PC-3 (cell line): ENCODE measurements around the gene ZNF699.

Experiments used
- EZH2phosphoT487 ChIP-seq: fragments of 300-600 bp; sonication (generic); IDR thresholded peaks from 2 replicates; pipeline ENCODE4 v1.6.1; 2018; ENCODE audit warnings: mild to moderate bottlenecking, antibody characterized with exemption, low read length, borderline replicate concordance
- TF ChIP-seq, protein P1 (sequence below): fragments of 300-600 bp; sonication (generic); conservative IDR thresholded peaks from 2 replicates; pipeline ENCODE4 v1.5.1; 2017; ENCODE audit warnings: antibody characterized with exemption, low read depth, mild to moderate bottlenecking, low read length

DNA sequence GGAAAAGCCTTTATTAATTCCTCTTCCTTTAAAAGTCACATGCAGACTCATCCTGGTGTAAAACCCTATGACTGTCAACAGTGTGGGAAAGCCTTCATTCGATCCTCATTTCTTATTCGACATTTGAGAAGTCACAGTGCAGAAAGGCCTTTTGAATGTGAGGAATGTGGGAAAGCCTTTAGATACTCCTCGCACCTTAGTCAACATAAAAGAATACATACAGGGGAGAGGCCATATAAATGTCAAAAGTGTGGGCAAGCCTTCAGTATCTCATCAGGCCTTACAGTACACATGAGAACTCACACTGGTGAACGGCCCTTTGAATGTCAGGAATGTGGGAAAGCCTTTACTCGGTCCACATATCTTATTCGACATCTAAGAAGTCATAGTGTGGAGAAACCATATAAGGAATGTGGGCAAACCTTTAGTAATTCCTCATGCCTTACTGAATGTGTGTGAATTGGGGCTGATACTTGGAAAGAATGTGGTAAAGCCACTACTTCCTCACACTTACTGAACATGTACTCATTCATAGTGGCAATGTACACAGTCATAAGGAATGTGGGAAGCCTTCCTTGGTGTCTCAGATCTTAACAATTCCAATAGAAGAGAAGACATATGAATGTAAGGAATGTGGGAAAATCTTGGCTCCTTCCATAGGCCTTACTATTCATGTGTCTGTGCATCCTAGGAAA lies 33.1 kb upstream of the ZNF699 start:
- TF ChIP-seq EZH2phosphoT487 = no peak
- TF ChIP-seq, protein P1, sequence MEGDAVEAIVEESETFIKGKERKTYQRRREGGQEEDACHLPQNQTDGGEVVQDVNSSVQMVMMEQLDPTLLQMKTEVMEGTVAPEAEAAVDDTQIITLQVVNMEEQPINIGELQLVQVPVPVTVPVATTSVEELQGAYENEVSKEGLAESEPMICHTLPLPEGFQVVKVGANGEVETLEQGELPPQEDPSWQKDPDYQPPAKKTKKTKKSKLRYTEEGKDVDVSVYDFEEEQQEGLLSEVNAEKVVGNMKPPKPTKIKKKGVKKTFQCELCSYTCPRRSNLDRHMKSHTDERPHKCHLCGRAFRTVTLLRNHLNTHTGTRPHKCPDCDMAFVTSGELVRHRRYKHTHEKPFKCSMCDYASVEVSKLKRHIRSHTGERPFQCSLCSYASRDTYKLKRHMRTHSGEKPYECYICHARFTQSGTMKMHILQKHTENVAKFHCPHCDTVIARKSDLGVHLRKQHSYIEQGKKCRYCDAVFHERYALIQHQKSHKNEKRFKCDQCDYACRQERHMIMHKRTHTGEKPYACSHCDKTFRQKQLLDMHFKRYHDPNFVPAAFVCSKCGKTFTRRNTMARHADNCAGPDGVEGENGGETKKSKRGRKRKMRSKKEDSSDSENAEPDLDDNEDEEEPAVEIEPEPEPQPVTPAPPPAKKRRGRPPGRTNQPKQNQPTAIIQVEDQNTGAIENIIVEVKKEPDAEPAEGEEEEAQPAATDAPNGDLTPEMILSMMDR = no peak
